Heart right ventricle (tissue), 16 donors: Measurements from ENCODE around the gene KIF5C. TPM values are rescaled to one million over a fixed set of nuclear protein-coding genes. Genes with fewer than 3 reads are reported as not detected.

Experiments used
- ATAC-seq, 8 donors: fragments of 200-7000 bp; cut with Tn5 transposase; one replicate each; pipeline ENCODE4 v1.9.1; 2020; ENCODE audit warnings: mild to moderate bottlenecking in 8 of 8, moderate library complexity in 8 of 8, moderate number of reproducible peaks in 1 of 8
- DNase-seq, 2 donors: peaks; one replicate each; pipeline ENCODE4 v3.0.0-alpha.2; 2020
- H3K27ac ChIP-seq, 10 donors: fragments of 200-600 bp; sonication (generic) in 2 of 10; one replicate each; pipeline versions ENCODE4 v1.5.0 to v1.8.0; 2020 to 2022; ENCODE audit warnings: mild to moderate bottlenecking in 3 of 10
- H3K27me3 ChIP-seq, 7 donors: fragments of 200-600 bp; one replicate each; pipeline ENCODE4 v1.8.0; 2021 to 2022; ENCODE audit warnings: mild to moderate bottlenecking in 2 of 7
- H3K36me3 ChIP-seq, 9 donors: fragments of 200-600 bp; sonication (generic) in 1 of 9; one replicate each; pipeline versions ENCODE4 v1.5.0 to v1.8.0; 2020 to 2022; ENCODE audit warnings: mild to moderate bottlenecking in 2 of 9
- H3K4me1 ChIP-seq, 9 donors: fragments of 200-600 bp; sonication (generic) in 1 of 9; one replicate each; pipeline versions ENCODE4 v1.5.0 to v1.8.0; 2020 to 2022; ENCODE audit warnings: mild to moderate bottlenecking in 4 of 9
- H3K4me3 ChIP-seq, 10 donors: fragments of 200-600 bp; sonication (generic) in 2 of 10; one replicate each; pipeline versions ENCODE4 v1.5.0 to v1.8.0; 2020 to 2022; ENCODE audit warnings: mild to moderate bottlenecking in 7 of 10, moderate library complexity in 2 of 10
- H3K9me3 ChIP-seq, 11 donors: fragments of 200-600 bp in 10 of 11; sonication (generic) in 2 of 11; one replicate each; pipeline versions ENCODE4 v1.5.0 to v1.8.0; 2013 to 2022; ENCODE audit warnings: mild to moderate bottlenecking in 2 of 11, control low read depth in 1 of 11, moderate library complexity in 1 of 11
- WGBS, 2 donors: extraction: QIAGEN DNeasy Blood & Tissue Kit; methylation state at CpG; one replicate each; pipeline ENCODE4 v1.1.7; 2013; ENCODE audit warnings: inconsistent platforms in 1 of 2; 5-methylcytosine and 5-hydroxymethylcytosine counted together
- intact Hi-C, 10 donors: fragments of 100-400 bp; cut with DNase I; formaldehyde crosslinking; loops; one replicate each; pipeline versions ENCODE4 v1.11.1 to v1.14.2; 2022
- polyA plus RNA-seq, 2 donors: library from polyadenylated mRNA; stranded (reverse); fragments of 200-250 nt; gene quantifications; one replicate each; pipeline ENCODE4 v1.2.3, GENCODE V29; 2013
- total RNA-seq, 10 donors: library from RNA; stranded (reverse); fragmentation: NEBNext Ultra II Directional in 3 of 10; extraction: Animal tissue kit (Norgen Biotek cat#: 25700) in 3 of 10; gene quantifications; one replicate each; pipeline versions ENCODE4 v1.2.1 to v1.2.4, GENCODE V29; 2021 to 2023
- TF ChIP-seq, protein P1 (sequence below), 9 donors: fragments of 200-600 bp; sonication (generic) in 2 of 9; IDR thresholded peaks; one replicate each; pipeline versions ENCODE4 v1.5.0 to v1.8.0; 2021 to 2022; ENCODE audit warnings: antibody characterized with exemption in 9 of 9, mild to moderate bottlenecking in 5 of 9, moderate library complexity in 1 of 9
- donor health status: Arrhythmogenic right ventricular cardiomyopathy.
- donor health status: ischemic (EF 13 %, LVEDD 7.1; RV severe dilation, severe dysfunction).
- donor health status: healthy with polysubstance abuse.
- donor health status: DM: no; HTN: yes; CAD: no.
- donor health status: DM: no; HTN: no; CAD: no.
- donor health status: ischemic (EF 25% LVEDD 6.9; RV normal size, moderate dysfunction).
- donor health status: ischemic (EF 25% LVEDD 5.7; RV mildly dilated, moderate dysfunction).
- donor health status: healthy.
- donor health status: DM: yes; HTN: yes; CAD: no.
- donor health status: Ischemic cardiomyopathy.
- donor health status: ischemic (EF 35%, LVEDD 5.7; RV mildly dilated, moderate dysfunction).
- donor health status: nonischemic (EF 11% LVEDD 7.7; RV severe dilation, severe dysfunction).
- donor health status: DM: yes; HTN: yes; CAD: no.
- donor health status: PGD.
- donor health status: ischemic (EF 29% LVEDD 5.4; RV normal size, mild dysfunction).
- donor health status: nonischemic (EF 23%, LVEDD 6.1; RV moderate dilation, normal function).

The KIF5C gene
- total and polyA plus RNA-seq, 12 donors: 0.21 to 0.94 (median 0.42) TPM

DNA sequence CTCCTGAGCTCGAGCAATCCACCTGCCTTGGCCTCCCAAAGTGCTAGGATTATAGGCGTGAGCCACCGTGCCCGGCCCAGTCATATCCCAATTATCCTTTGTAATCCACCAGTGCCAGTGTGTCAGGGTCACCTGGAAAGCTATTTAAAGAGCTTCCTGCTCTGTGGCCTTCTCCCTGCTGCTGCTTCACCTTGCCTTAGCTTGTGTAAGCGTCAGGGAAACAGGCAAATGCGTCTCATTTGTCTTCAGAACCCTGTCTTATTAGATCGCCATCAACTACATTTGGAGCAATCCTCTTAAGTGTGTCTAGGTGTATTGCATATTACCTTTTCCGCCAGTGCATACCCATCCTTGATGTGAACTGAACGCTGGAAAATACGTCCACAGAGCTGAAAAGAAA, 10.2 kb downstream of the KIF5C start:
- Histone ChIP-seq H3K27ac (no peak overlapping the region), H3K9me3 (peaks cover 0 to 10% (median 0%) of the 10 kb centered on the region in 11 donors), H3K4me1 (peaks cover 2 to 16% (median 11%) of the 10 kb centered on the region in 9 donors), H3K27me3 (peaks cover 0 to 51% (median 31%) of the 10 kb centered on the region in 7 donors), H3K36me3 (no peaks in the 10 kb centered on the region), H3K4me3 (no peak overlapping the region)
- intact Hi-C loops: no loop called here
- DNase-seq (no peak), ATAC-seq (no peak)
- 89 to 94% methylated on average over 10 of the region's 10 CpGs for WGBS, 2 donors
- TF ChIP-seq, protein P1, sequence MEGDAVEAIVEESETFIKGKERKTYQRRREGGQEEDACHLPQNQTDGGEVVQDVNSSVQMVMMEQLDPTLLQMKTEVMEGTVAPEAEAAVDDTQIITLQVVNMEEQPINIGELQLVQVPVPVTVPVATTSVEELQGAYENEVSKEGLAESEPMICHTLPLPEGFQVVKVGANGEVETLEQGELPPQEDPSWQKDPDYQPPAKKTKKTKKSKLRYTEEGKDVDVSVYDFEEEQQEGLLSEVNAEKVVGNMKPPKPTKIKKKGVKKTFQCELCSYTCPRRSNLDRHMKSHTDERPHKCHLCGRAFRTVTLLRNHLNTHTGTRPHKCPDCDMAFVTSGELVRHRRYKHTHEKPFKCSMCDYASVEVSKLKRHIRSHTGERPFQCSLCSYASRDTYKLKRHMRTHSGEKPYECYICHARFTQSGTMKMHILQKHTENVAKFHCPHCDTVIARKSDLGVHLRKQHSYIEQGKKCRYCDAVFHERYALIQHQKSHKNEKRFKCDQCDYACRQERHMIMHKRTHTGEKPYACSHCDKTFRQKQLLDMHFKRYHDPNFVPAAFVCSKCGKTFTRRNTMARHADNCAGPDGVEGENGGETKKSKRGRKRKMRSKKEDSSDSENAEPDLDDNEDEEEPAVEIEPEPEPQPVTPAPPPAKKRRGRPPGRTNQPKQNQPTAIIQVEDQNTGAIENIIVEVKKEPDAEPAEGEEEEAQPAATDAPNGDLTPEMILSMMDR (IDR thresholded peaks at IDR 0.05): no peak

DNA sequence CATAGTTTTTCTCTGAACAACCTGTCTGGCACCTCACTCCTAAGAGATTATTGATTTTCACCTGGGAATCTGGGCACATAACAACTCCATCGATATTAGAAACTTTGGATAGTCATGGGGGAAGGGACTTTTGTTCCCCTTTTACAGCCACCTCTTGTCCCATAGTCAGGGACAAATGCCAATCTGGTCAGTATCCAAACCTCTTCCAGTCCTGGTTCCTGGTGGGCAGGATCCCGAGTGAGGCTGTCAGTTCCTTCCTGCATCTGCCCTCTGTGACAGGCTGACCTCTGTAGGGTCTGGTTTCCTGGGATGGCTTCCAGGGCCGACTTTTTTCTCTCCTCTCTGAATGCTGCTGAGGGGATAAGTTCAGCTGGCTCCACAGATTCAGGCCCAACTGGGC, 11.0 kb downstream of the KIF5C start:
- WGBS, 2 donors: 45 to 56% methylated on average over 3 of the region's 3 CpGs
- intact Hi-C loops: no loop called here
- DNase-seq: no peak
- TF ChIP-seq, protein P1 (IDR thresholded peaks at IDR 0.05): no peak
- Histone ChIP-seq H3K9me3 (peaks cover 0 to 2% (median 0%) of the 10 kb centered on the region in 11 donors), H3K4me3 (no peak overlapping the region), H3K36me3 (no peaks in the 10 kb centered on the region), H3K4me1 (peaks cover 2 to 16% (median 11%) of the 10 kb centered on the region in 9 donors), H3K27ac (no peak overlapping the region), H3K27me3 (peaks cover 0 to 52% (median 35%) of the 10 kb centered on the region in 7 donors)
- ATAC-seq: no peak

DNA sequence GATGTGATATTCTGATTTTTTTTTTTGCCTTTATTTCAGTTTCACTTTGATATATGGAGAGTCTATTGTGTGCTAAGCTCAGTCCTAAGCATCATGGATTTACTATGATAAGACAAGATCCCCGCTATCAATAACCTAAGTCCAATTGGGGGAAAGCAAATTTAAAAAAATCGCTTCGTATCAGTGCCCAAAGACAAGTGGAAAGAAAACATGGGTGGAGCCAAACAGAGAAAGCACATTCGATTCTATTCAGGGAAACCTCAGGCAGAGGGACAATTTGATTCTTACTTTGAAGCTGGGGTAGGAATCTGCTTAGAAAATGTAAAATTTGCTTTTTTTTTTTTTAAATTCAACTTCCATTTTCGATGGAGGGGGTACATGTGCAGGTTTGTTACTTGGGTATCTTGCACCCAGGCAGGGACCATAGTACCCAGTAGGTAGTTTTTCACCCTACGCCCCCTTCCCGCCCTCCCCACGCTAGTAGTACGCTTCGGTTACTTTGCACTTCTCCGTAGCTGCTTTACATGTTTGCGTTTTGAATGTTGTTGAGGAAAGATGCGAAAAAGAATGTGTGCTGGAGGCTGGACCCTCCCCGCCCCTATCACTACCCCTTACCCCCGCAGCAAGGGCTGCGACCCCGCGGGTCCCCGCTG, 12.4 kb downstream of the KIF5C start:
- ATAC-seq (no peak), DNase-seq (no peak)
- peak overlapping the region; percentile 31 to 60 (median 44) for H3K4me3 ChIP-seq
- H3K9me3 ChIP-seq: peaks cover 0 to 6% (median 2%) of the 10 kb centered on the region in 11 donors
- peaks cover 2 to 16% (median 11%) of the 10 kb centered on the region in 9 donors for H3K4me1 ChIP-seq
- intact Hi-C loops: no loop called here
- H3K27ac ChIP-seq: no peak overlapping the region
- peaks cover 0 to 47% (median 34%) of the 10 kb centered on the region in 7 donors for H3K27me3 ChIP-seq
- TF ChIP-seq, protein P1 (IDR thresholded peaks at IDR 0.05): no peak
- H3K36me3 ChIP-seq: no peaks in the 10 kb centered on the region
- 11 to 12% methylated on average over 19 of the region's 19 CpGs for WGBS, 2 donors

DNA sequence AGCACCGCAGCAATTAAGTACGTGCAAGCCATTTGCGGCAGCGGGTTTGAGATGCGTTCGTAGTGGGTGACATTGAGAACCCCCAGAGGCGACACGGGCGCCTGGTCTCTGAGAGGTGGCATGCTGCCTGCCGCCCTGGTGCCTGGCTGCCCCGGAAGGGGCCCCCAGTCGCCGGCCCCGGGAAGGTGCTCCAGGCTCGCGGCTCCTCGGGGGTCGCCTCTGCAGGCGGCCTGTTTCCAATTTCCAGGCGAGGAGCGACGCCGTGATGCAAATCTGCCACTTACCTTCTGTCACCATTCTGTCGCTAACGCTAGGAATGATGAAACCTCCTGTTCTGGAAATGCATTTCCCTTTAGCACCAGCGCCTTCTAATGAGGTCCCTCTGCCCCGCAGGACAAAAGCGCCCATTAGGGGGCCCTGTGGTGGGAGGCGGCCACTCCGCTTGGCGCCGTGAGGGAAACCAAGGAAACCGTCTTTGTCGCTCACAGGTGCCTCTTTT, 13.0 kb downstream of the KIF5C start:
- DNase-seq (no peak), ATAC-seq (peak in 2 of 8 donors; percentile 19 to 39)
- TF ChIP-seq, protein P1 (IDR thresholded peaks at IDR 0.05): peak in 3 of 9 donors; percentile 2 to 20 (median 17)
- Histone ChIP-seq H3K4me1 (peaks cover 2 to 16% (median 11%) of the 10 kb centered on the region in 9 donors), H3K36me3 (no peaks in the 10 kb centered on the region), H3K27me3 (peaks cover 0 to 46% (median 33%) of the 10 kb centered on the region in 7 donors), H3K9me3 (peaks cover 0 to 12% (median 7%) of the 10 kb centered on the region in 11 donors), H3K4me3 (peak overlapping the region; percentile 31 to 60 (median 44)), H3K27ac (no peak overlapping the region)
- 1 to 5% methylated on average over 34 of the region's 34 CpGs for WGBS, 2 donors
- intact Hi-C loops: no loop called here
